Embryonic facial prominence (tissue), 1 donor: ENCODE measurements around the gene FAAP20.
"Not testable (repeated sequence)": the region's sequence is repeated elsewhere in the genome, so short reads cannot be mapped to it uniquely, and the experiment has no call there.

Source experiments
- DNase-seq: peaks from one replicate; pipeline ENCODE4 v3.0.0-alpha.2; 2016; ENCODE audit errors: extremely low spot score

FAAP20 gene

GRCh38 chr1:2157856-2158255 is 36.7 kb downstream of the FAAP20 start:
- DNase-seq, result no peak

- DNase-seq, result no peak
Measured at GRCh38 chr1:2156866-2157265, 37.7 kb downstream of the FAAP20 start.

- DNase-seq, result no peak
Measured at GRCh38 chr1:2155788-2156187, 38.8 kb downstream of the FAAP20 start.

- no peak for DNase-seq
Measured at GRCh38 chr1:2155147-2155598, 39.4 kb downstream of the FAAP20 start.

- DNase-seq, result no peak
Measured at GRCh38 chr1:2154022-2154421, 40.5 kb downstream of the FAAP20 start.

- DNase-seq, result no peak
Measured at GRCh38 chr1:2152954-2153353, 41.6 kb downstream of the FAAP20 start.

GRCh38 chr1:2151911-2152310 is 42.7 kb downstream of the FAAP20 start:
- DNase-seq, result no peak

GRCh38 chr1:2151252-2151651 is 43.3 kb downstream of the FAAP20 start:
- DNase-seq, result no peak

GRCh38 chr1:2150801-2151200 is 43.8 kb downstream of the FAAP20 start:
- DNase-seq, result no peak

GRCh38 chr1:2148691-2149090 is 45.9 kb downstream of the FAAP20 start:
- DNase-seq, result no peak

GRCh38 chr1:2147869-2148268 is 46.7 kb downstream of the FAAP20 start:
- DNase-seq, result not testable (repeated sequence)

- no peak for DNase-seq
Measured at GRCh38 chr1:2146836-2147517, 47.6 kb downstream of the FAAP20 start.

- DNase-seq, result no peak
Measured at GRCh38 chr1:2145946-2146835, 48.4 kb downstream of the FAAP20 start.

- DNase-seq, result no peak
Measured at GRCh38 chr1:2144501-2145090, 50.0 kb downstream of the FAAP20 start.

- no peak for DNase-seq
Measured at GRCh38 chr1:2143814-2144500, 50.6 kb downstream of the FAAP20 start.

- no peak for DNase-seq
Measured at GRCh38 chr1:2141025-2141424, 53.5 kb downstream of the FAAP20 start.
